HCT116 (cell line): ENCODE data around the gene PXDN. TPM values are rescaled to one million over a fixed set of nuclear protein-coding genes. Genes with fewer than 3 reads are reported as not detected.

Experiments
- ATAC-seq: fragments of 200-7000 bp; cut with Tn5 transposase; 2 replicates; pipeline ENCODE4 v1.9.1; 2020; ENCODE audit warnings: mild to moderate bottlenecking, moderate library complexity
- BruUV-seq: library from RNA; stranded (reverse); fragments of 400-500 nt; replicated peaks from 2 replicates; lab custom pipeline; 2021; lab: Mats Ljungman, UMichigan
- CTCF ChIA-PET: fragments of 300-600 bp; sonication (Branson Sonifier 250); formaldehyde crosslinking; loops from one replicate; lab custom pipeline; 2021; ENCODE audit warnings: antibody characterized with exemption; lab: Charles Lee
- POLR2A ChIA-PET: fragments of 300-600, 350-600 bp; sonication (Branson Sonifier 250); formaldehyde crosslinking; loops from one replicate; lab custom pipeline; 2021; ENCODE audit warnings: antibody characterized with exemption; lab: Charles Lee
- RAD21 ChIA-PET, 2 experiments: fragments of 300-600 bp; sonication (Branson Sonifier 250); formaldehyde crosslinking; loops; one replicate each; lab custom pipeline; 2023; ENCODE audit warnings: low total read pairs in 2 of 2; ENCODE audit not compliant: uncharacterized antibody in 2 of 2, unreplicated experiment in 2 of 2, low non-redundant PET in 1 of 2; lab: Charles Lee
- DNase-seq: peaks from one replicate; pipeline ENCODE4 v3.0.0-alpha.2; 2010; ENCODE audit warnings: low read depth, low spot score
- H2AFZ ChIP-seq: fragments of 200-600 bp; shearing (Covaris generic), sonication (generic); 2 replicates; pipeline ENCODE4 v1.6.1; 2017; ENCODE audit warnings: low read depth, mixed run types, mixed read lengths, antibody characterized with exemption, low read length; ENCODE audit not compliant: poor library complexity, severe bottlenecking
- H3K27ac ChIP-seq: 2 replicates; pipeline ENCODE4 v1.5.1; 2012; ENCODE audit warnings: low read depth, low read length
- H3K27me3 ChIP-seq: fragments of 200-600 bp; sonication (generic); 2 replicates; pipeline ENCODE4 v1.6.1; 2016; ENCODE audit warnings: mixed run types, low read length, mixed read lengths; ENCODE audit not compliant: insufficient read depth
- H3K36me3 ChIP-seq, 2 experiments: fragments of 200-500 bp in 1 of 2; fragments of 200-600 bp in 1 of 2; sonication (Bioruptor generic) in 1 of 2; sonication (generic) in 1 of 2; 2 replicates each; pipeline versions ENCODE4 v1.5.1 to v1.6.1; 2014 to 2016; ENCODE audit warnings: low read length in 2 of 2, inconsistent platforms in 1 of 2, mixed read lengths in 1 of 2, mixed run types in 1 of 2; ENCODE audit not compliant: insufficient read depth in 2 of 2, control insufficient read depth in 1 of 2
- H3K4me1 ChIP-seq, 2 experiments: fragments of 200-600 bp in 1 of 2; sonication (generic) in 1 of 2; 2 replicates each; pipeline versions ENCODE4 v1.5.1 to v1.6.1; 2012 to 2017; ENCODE audit warnings: low read length in 2 of 2, inconsistent platforms in 1 of 2, mild to moderate bottlenecking in 1 of 2, mixed read lengths in 1 of 2, mixed run types in 1 of 2, moderate library complexity in 1 of 2; ENCODE audit not compliant: insufficient read depth in 2 of 2, control insufficient read depth in 1 of 2
- H3K4me2 ChIP-seq: fragments of 200-600 bp; sonication (generic); 2 replicates; pipeline ENCODE4 v1.6.1; 2017; ENCODE audit warnings: mixed run types, low read length, mixed read lengths
- H3K4me3 ChIP-seq, 2 experiments: fragments of 200-600 bp in 1 of 2; sonication (generic) in 1 of 2; replicated peaks in 1 of 2; 2 replicates each; pipeline ENCODE4 v1.5.1; 2011 to 2016; ENCODE audit warnings: low read length in 2 of 2, control low read depth in 1 of 2, low read depth in 1 of 2, mild to moderate bottlenecking in 1 of 2, mixed read lengths in 1 of 2, mixed run types in 1 of 2
- H3K79me2 ChIP-seq: fragments of 200-600 bp; sonication (generic); 2 replicates; pipeline ENCODE4 v1.6.1; 2017; ENCODE audit warnings: mild to moderate bottlenecking, mixed run types, low read length, moderate library complexity, mixed read lengths; ENCODE audit not compliant: insufficient read depth
- H3K9ac ChIP-seq: fragments of 200-600 bp; sonication (generic); 2 replicates; pipeline ENCODE4 v1.6.1; 2016; ENCODE audit warnings: low read length, mixed read lengths
- H3K9me2 ChIP-seq: fragments of 200-600 bp; sonication (generic), shearing (Covaris generic); 2 replicates; pipeline ENCODE4 v1.6.1; 2017; ENCODE audit warnings: mixed run types, mild to moderate bottlenecking, moderate library complexity; ENCODE audit not compliant: insufficient read depth
- H3K9me3 ChIP-seq, 2 experiments: fragments of 200-500 bp in 1 of 2; fragments of 200-600 bp in 1 of 2; sonication (Bioruptor generic) in 1 of 2; sonication (generic) in 1 of 2; 2 replicates each; pipeline ENCODE4 v1.6.1; 2014 to 2017; ENCODE audit warnings: low read length in 2 of 2, mixed read lengths in 2 of 2, inconsistent platforms in 1 of 2, low read depth in 1 of 2, mild to moderate bottlenecking in 1 of 2, mixed run types in 1 of 2, moderate library complexity in 1 of 2; ENCODE audit not compliant: control insufficient read depth in 1 of 2, insufficient read depth in 1 of 2
- H4K20me1 ChIP-seq: fragments of 200-600 bp; sonication (generic), shearing (Covaris generic); 2 replicates; pipeline ENCODE4 v1.6.1; 2017; ENCODE audit warnings: mixed run types, mild to moderate bottlenecking, moderate library complexity; ENCODE audit not compliant: insufficient read depth
- ATF3 ChIP-seq: IDR thresholded peaks from 2 replicates; pipeline ENCODE4 v1.6.1; 2012
- CBX3 ChIP-seq: IDR thresholded peaks from 2 replicates; pipeline ENCODE4 v1.6.1; 2012; ENCODE audit warnings: low read depth
- CEBPB ChIP-seq: IDR thresholded peaks from 2 replicates; pipeline ENCODE4 v1.6.1; 2012; ENCODE audit warnings: low read depth
- CTCF ChIP-seq, 3 experiments: fragments of 200-600 bp in 1 of 3; sonication (generic) in 1 of 3; IDR thresholded peaks in 2 of 3; conservative IDR thresholded peaks in 1 of 3; 2 replicates each; pipeline ENCODE4 v1.5.1; 2012 to 2017; ENCODE audit warnings: low read depth in 2 of 3, low read length in 2 of 3, antibody characterized with exemption in 1 of 3, borderline replicate concordance in 1 of 3, control low read depth in 1 of 3, mild to moderate bottlenecking in 1 of 3, mixed read lengths in 1 of 3, mixed run types in 1 of 3, moderate library complexity in 1 of 3; ENCODE audit not compliant: insufficient read depth in 1 of 3
- EGR1 ChIP-seq: IDR thresholded peaks from 2 replicates; pipeline ENCODE4 v1.6.1; 2012; ENCODE audit warnings: low read depth
- ELF1 ChIP-seq: IDR thresholded peaks from 2 replicates; pipeline ENCODE4 v1.6.1; 2012; ENCODE audit warnings: low read depth, borderline replicate concordance
- EZH2 ChIP-seq: fragments of 200-600 bp; sonication (generic); IDR thresholded peaks from 2 replicates; pipeline ENCODE4 v1.6.1; 2017; ENCODE audit warnings: antibody characterized with exemption, mixed run types
- FOSL1 ChIP-seq: IDR thresholded peaks from 2 replicates; pipeline ENCODE4 v1.6.1; 2012; ENCODE audit warnings: low read depth
- MAX ChIP-seq: IDR thresholded peaks from 2 replicates; pipeline ENCODE4 v1.6.1; 2012
- POLR2A ChIP-seq: IDR thresholded peaks from 2 replicates; pipeline ENCODE4 v1.7.0; 2011; ENCODE audit warnings: borderline replicate concordance; ENCODE audit not compliant: insufficient read depth, insufficient read length; ENCODE audit errors: extremely low read depth
- POLR2AphosphoS5 ChIP-seq: IDR thresholded peaks from 2 replicates; pipeline ENCODE4 v1.6.1; 2011; ENCODE audit warnings: mild to moderate bottlenecking, low read depth, low read length, moderate library complexity
- REST ChIP-seq: IDR thresholded peaks from 2 replicates; pipeline ENCODE4 v1.6.1; 2012; ENCODE audit warnings: low read depth
- SP1 ChIP-seq: IDR thresholded peaks from 2 replicates; pipeline ENCODE4 v1.6.1; 2012; ENCODE audit warnings: low read depth
- YY1 ChIP-seq: IDR thresholded peaks from 2 replicates; pipeline ENCODE4 v1.6.1; 2011; ENCODE audit warnings: low read length, low read depth, moderate library complexity, mild to moderate bottlenecking; ENCODE audit not compliant: insufficient replicate concordance; ENCODE audit errors: extremely low read depth
- ZBTB33 ChIP-seq: IDR thresholded peaks from 2 replicates; pipeline ENCODE4 v1.6.1; 2011; ENCODE audit warnings: mild to moderate bottlenecking, low read length, moderate library complexity; ENCODE audit not compliant: insufficient replicate concordance; ENCODE audit errors: extremely low read depth
- ZFX ChIP-seq: fragments of 450-650 bp; IDR thresholded peaks from 2 replicates; pipeline ENCODE4 v1.6.1; 2017
- ZNF274 ChIP-seq: fragments of 200-500 bp; sonication (Bioruptor generic); IDR thresholded peaks from 2 replicates; pipeline ENCODE4 v1.6.1; 2014; ENCODE audit warnings: mild to moderate bottlenecking, low read depth, low read length, inconsistent platforms
- intact Hi-C: fragments of 100-400 bp; cut with micrococcal nuclease; formaldehyde crosslinking; loops from 2 replicates; pipeline ENCODE4 v1.10.0; 2022
- total RNA-seq: library from RNA; stranded (reverse); gene quantifications from one replicate; pipeline ENCODE4 v1.2.1, GENCODE V29; 2021; ENCODE audit not compliant: unreplicated experiment

Gene PXDN
- total RNA-seq, 1 experiment from 2014 or later, result 10.7 TPM

- Histone ChIP-seq H4K20me1 (no peaks in the 10 kb centered on the region), H3K36me3 (no peaks in the 10 kb centered on the region; a peak in 1 of 4 replicates), H3K4me3 (no peak overlapping the region), H2AFZ (no peak overlapping the region), H3K4me2 (no peak overlapping the region), H3K9ac (no peak overlapping the region), H3K4me1 (no peaks in the 10 kb centered on the region; a peak in 1 of 4 replicates), H3K9me3 (no peaks in the 10 kb centered on the region), H3K27ac (no peak overlapping the region), H3K9me2 (no peaks in the 10 kb centered on the region), H3K27me3 (0 out of 2 replicates have a peak, but pooled peaks cover 2% of the 10 kb centered on the region), H3K79me2 (no peaks in the 10 kb centered on the region)
- TF ChIP-seq ZFX (no peak), ATF3 (no peak), ELF1 (no peak), ZNF274 (no peak), EZH2 (no peak), MAX (no peak), FOSL1 (no peak), EGR1 (no peak), ZBTB33 (no peak), CTCF (IDR thresholded peaks at IDR 0.05 in 2 of 3, conservative IDR thresholded peaks at IDR 0.05 in 1 of 3; ENCODE audit: borderline replicate concordance in 1 of 3, insufficient read depth in 1 of 3, low read depth in 2 of 3, low read length in 2 of 3) (no peak), CBX3 (no peak), YY1 (no peak), SP1 (no peak), REST (no peak), CEBPB (no peak), POLR2AphosphoS5 (no peak), POLR2A (no peak)
- DNase-seq, result no peak
- CTCF ChIA-PET, result no interaction called here
- POLR2A ChIA-PET, result no interaction called here
- BruUV-seq, result no TSS peak
- ATAC-seq, result no peak
- intact Hi-C loops, result no loop called here
- RAD21 ChIA-PET, result no interaction called here
These were observed 107.4 kb downstream of the PXDN start for GRCh38 chr2:1636791-1637415.
